ENCODE results near the gene UNG.

UNG gene

DNA sequence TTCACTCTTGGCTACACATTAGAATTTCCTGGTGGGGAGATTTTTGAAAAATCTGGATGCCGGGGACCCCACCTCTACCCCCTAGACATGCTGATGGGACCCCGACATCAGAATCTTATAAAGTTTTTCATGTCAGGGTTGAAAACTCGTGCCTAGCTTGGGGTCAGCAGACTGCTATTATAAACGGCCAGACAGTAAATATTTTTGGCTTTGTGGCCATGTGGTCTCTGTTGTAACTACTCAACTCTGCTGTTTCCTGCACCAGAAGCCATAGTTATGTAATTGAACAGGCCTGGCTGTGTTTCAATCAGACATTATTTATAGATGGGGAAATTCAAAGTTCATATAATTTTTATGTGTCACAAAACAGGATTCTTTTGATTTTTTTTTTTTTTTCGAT, 60.6 kb downstream of the UNG start:
- no peak for DNase-seq

DNA sequence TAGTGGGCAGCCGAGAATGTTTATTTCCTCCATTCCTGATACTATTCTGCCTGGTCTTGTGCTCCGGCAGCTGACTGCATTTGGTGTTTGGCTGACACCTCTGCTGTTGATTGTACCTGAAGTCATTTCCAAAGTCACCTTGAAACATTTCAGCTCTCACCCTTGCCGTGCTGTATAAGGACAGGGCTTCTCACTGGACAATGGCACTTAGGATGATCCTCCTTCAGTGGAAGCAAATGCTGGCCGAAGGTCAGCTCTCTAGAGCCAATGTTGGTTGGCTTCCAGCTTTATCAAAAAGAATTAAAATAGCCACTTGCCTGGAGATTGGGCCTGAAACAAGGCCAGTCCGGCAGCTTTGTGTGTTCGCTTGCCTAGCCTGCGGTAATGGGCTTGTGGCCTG, 63.0 kb downstream of the UNG start:
- DNase-seq = no peak

All from T-helper 2 cell (primary cell).